K562 (cell line): ENCODE data around the gene CTIF. TPM values are rescaled to one million over a fixed set of nuclear protein-coding genes. Genes with fewer than 3 reads are reported as not detected.

ENCODE experiments used
- ATAC-seq: fragments of 200-7000 bp; cut with Tn5 transposase; 3 replicates; pipeline ENCODE4 v1.9.1; 2020; ENCODE audit warnings: moderate library complexity
- BruUV-seq: library from RNA; stranded (reverse); fragments of 400-500 nt; replicated peaks from 2 replicates; lab custom pipeline; 2021; lab: Mats Ljungman, UMichigan
- CTCF ChIA-PET: fragments of 300-600 bp; formaldehyde crosslinking; extraction: SDS; loops from one replicate; lab custom pipeline; 2021; ENCODE audit warnings: low intra/inter-chr PET ratio; lab: Yijun Ruan, JAX
- POLR2A ChIA-PET: fragments of 300-600, 350-650 bp; sonication (Branson Sonifier 250); formaldehyde crosslinking; extraction: SDS; loops from one replicate; lab custom pipeline; 2021; ENCODE audit warnings: antibody characterized with exemption, inconsistent platforms; lab: Yijun Ruan, JAX
- DNase-seq, 4 experiments: peaks; one replicate each; pipeline versions ENCODE4 v3.0.0 to v3.0.0-alpha.2; 2011 to 2018; ENCODE audit warnings: low spot score in 3 of 4, mixed read lengths in 3 of 4; ENCODE audit errors: extremely low read depth in 1 of 4
- FAIRE-seq: peaks from 2 replicates; lab custom pipeline; 2011; peaks lifted over from hg19 to GRCh38; lab: Jason Lieb, UNC
- H2AFZ ChIP-seq: 2 replicates; pipeline ENCODE4 v1.6.0; 2011; ENCODE audit warnings: low read depth, low read length, control low read depth, inconsistent platforms
- H3K27ac ChIP-seq: fragments of 200-600 bp; 3 replicates; pipeline ENCODE4 v1.8.0; 2011; ENCODE audit warnings: low read depth, mild to moderate bottlenecking, control low read depth, inconsistent platforms, low read length, moderate library complexity, mixed read lengths; ENCODE audit errors: extremely low read depth
- H3K27me3 ChIP-seq, 2 experiments: fragments of 300-600 bp in 1 of 2; 2 replicates in 1 of 2; 3 replicates in 1 of 2; pipeline versions ENCODE4 v1.6.0 to v1.8.0; 2011; ENCODE audit warnings: inconsistent platforms in 2 of 2, low read length in 2 of 2, mild to moderate bottlenecking in 1 of 2, mixed read lengths in 1 of 2, moderate library complexity in 1 of 2; ENCODE audit not compliant: control insufficient read depth in 2 of 2, insufficient read depth in 2 of 2
- H3K36me3 ChIP-seq: fragments of 300-600 bp; 3 replicates; pipeline ENCODE4 v1.8.0; 2011; ENCODE audit warnings: mild to moderate bottlenecking, low read length, inconsistent platforms; ENCODE audit not compliant: control insufficient read depth, insufficient read depth
- H3K4me1 ChIP-seq, 2 experiments: fragments of 200-600 bp in 1 of 2; replicated peaks in 1 of 2; 2 replicates in 1 of 2; 3 replicates in 1 of 2; pipeline versions ENCODE4 v1.5.1 to v1.8.0; 2011; ENCODE audit warnings: inconsistent platforms in 2 of 2, low read length in 2 of 2, mild to moderate bottlenecking in 1 of 2, mixed read lengths in 1 of 2, moderate library complexity in 1 of 2; ENCODE audit not compliant: control insufficient read depth in 2 of 2, insufficient read depth in 2 of 2
- H3K4me2 ChIP-seq: 2 replicates; pipeline ENCODE4 v1.6.1; 2011; ENCODE audit warnings: low read length, control low read depth, inconsistent platforms, mixed read lengths; ENCODE audit not compliant: insufficient read depth
- H3K4me3 ChIP-seq: fragments of 200-600 bp; sonication (generic), shearing (Covaris generic); 2 replicates; pipeline ENCODE4 v1.5.1; 2016; ENCODE audit warnings: control low read depth, inconsistent platforms
- H3K79me2 ChIP-seq: fragments of 200-600 bp; 3 replicates; pipeline ENCODE4 v1.8.0; 2011; ENCODE audit warnings: low read length, inconsistent platforms; ENCODE audit not compliant: control insufficient read depth, insufficient read depth
- H3K9ac ChIP-seq, 2 experiments: 2 replicates each; pipeline versions ENCODE4 v1.6.0 to v1.6.1; 2011; ENCODE audit warnings: low read depth in 2 of 2, low read length in 2 of 2, control low read depth in 1 of 2, inconsistent platforms in 1 of 2, mild to moderate bottlenecking in 1 of 2, mixed read lengths in 1 of 2; ENCODE audit not compliant: insufficient read depth in 1 of 2
- H3K9me1 ChIP-seq: one replicate; pipeline ENCODE4 v1.6.0; 2011; ENCODE audit warnings: inconsistent platforms, mild to moderate bottlenecking, low read length, moderate library complexity; ENCODE audit not compliant: control insufficient read depth, insufficient read depth
- H3K9me3 ChIP-seq: replicated peaks from 2 replicates; pipeline ENCODE4 v1.5.1; 2011; ENCODE audit warnings: low read depth, low read length, inconsistent platforms; ENCODE audit not compliant: control insufficient read depth, insufficient read depth
- H4K20me1 ChIP-seq: replicated peaks from 2 replicates; pipeline ENCODE4 v1.6.1; 2011; ENCODE audit warnings: low read length, inconsistent platforms, mixed read lengths; ENCODE audit not compliant: control insufficient read depth, insufficient read depth
- NCOA6 ChIP-seq: fragments of 450-650 bp; IDR thresholded peaks from 2 replicates; pipeline ENCODE4 v1.6.1; 2017; ENCODE audit warnings: mild to moderate bottlenecking
- SMARCE1 ChIP-seq: fragments of 450-650 bp; IDR thresholded peaks from 2 replicates; pipeline ENCODE4 v1.7.1; 2016; ENCODE audit warnings: mild to moderate bottlenecking
- SNAPC5 ChIP-seq: fragments of 250-450 bp; sonication (Bioruptor Pico); IDR thresholded peaks from 2 replicates; pipeline ENCODE4 v1.8.0; 2021; ENCODE audit warnings: moderate library complexity, mild to moderate bottlenecking, inconsistent platforms
- TFAM ChIP-seq: fragments of 250-450 bp; sonication (Bioruptor Pico); conservative IDR thresholded peaks from 2 replicates; pipeline ENCODE4 v1.5.0; 2021; ENCODE audit warnings: mild to moderate bottlenecking, moderate library complexity
- WGBS: fragments of 100-300 bp; shearing (Covaris generic); methylation state at CpG from one replicate; pipeline ENCODE4 v1.1.6; 2016; ENCODE audit warnings: low coverage, mixed read lengths; ENCODE audit not compliant: insufficient coverage; ENCODE audit errors: missing lambda C conversion rate; 5-methylcytosine and 5-hydroxymethylcytosine counted together
- in situ Hi-C: fragments of 300-500 bp; cut with MboI; formaldehyde crosslinking; loops from 4 replicates; pipeline ENCODE4 v1.15.0; 2018; ENCODE audit warnings: inconsistent platforms, mixed read lengths
- intact Hi-C: fragments of 100-400 bp; cut with micrococcal nuclease; formaldehyde crosslinking; loops from 2 replicates; pipeline ENCODE4 v1.14.2; 2022
- polyA plus RNA-seq, 8 experiments: library from polyadenylated mRNA; depleted of rRNA in 4 of 8; stranded (reverse) in 5 of 8; unstranded in 3 of 8; fragments of >200 nt; fragmentation: Nextera tagmentation in 2 of 8; fragmentation: Illumina TruSeq in 1 of 8; extraction: Ambion mirVana in 2 of 8; extraction: Trizol in 1 of 8; gene quantifications; 2 replicates each; pipeline versions ENCODE4 v1.2.1 to v1.2.3, GENCODE V29; 2011 to 2014; ENCODE audit warnings: inconsistent platforms in 1 of 8, missing spikeins in 1 of 8
- total RNA-seq, 7 experiments: library from RNA; depleted of rRNA in 6 of 7; stranded (reverse); fragments of >200 nt in 6 of 7; fragmentation: Illumina TruSeq in 2 of 7; extraction: Trizol in 2 of 7; gene quantifications; 2 replicates each; pipeline versions ENCODE4 v1.2.1 to v1.2.3, GENCODE V29; 2011 to 2021; ENCODE audit warnings: low replicate concordance in 1 of 7

The CTIF gene
- total and polyA plus RNA-seq, 9 of the 15 experiments (the other 6 are each of a cell fraction or from before 2014, with no cell fraction given): 0.17 to 11.5 (median 2.2) TPM

- in situ Hi-C loops (loop anchor here (25.0 kb wide), 3 partner anchors 489 to 1164 kb away; no protein-coding TSS in a partner anchor), intact Hi-C loops (no loop called here)
- H4K20me1 ChIP-seq: no peaks in the 10 kb centered on the region
- BruUV-seq: no TSS peak
- no peaks in the 10 kb centered on the region for H3K27me3 ChIP-seq
- H3K9ac ChIP-seq: no peak overlapping the region; a peak in 1 of 4 replicates
- no peaks in the 10 kb centered on the region for H3K79me2 ChIP-seq
- no peak overlapping the region for H2AFZ ChIP-seq
- peaks cover 5 to 7% of the 10 kb centered on the region in 2 experiments; a peak in 4 of 5 replicates for H3K4me1 ChIP-seq
- ATAC-seq (no peak), FAIRE-seq (no peak), DNase-seq (no peak)
- no peaks in the 10 kb centered on the region for H3K9me3 ChIP-seq
- no peak overlapping the region for H3K27ac ChIP-seq
- H3K4me3 ChIP-seq: no peak overlapping the region
- H3K9me1 ChIP-seq: no peaks in the 10 kb centered on the region
- WGBS: 38% methylated on average over 4 of the region's 5 CpGs
- POLR2A ChIA-PET: interaction anchor here (0.9 kb wide), 1 partner anchor 9 kb away, joined by 3 read pairs; no protein-coding TSS in a partner anchor
- TF ChIP-seq TFAM (CRISPR knock-in tag) (no peak), SNAPC5 (CRISPR knock-in tag) (no peak), SMARCE1 (no peak)
- H3K36me3 ChIP-seq: no peaks in the 10 kb centered on the region
- CTCF ChIA-PET: no interaction called here
- H3K4me2 ChIP-seq: no peak overlapping the region
Observed at GRCh38 chr18:48698707-48699106, 159.9 kb downstream of the CTIF start.

DNA sequence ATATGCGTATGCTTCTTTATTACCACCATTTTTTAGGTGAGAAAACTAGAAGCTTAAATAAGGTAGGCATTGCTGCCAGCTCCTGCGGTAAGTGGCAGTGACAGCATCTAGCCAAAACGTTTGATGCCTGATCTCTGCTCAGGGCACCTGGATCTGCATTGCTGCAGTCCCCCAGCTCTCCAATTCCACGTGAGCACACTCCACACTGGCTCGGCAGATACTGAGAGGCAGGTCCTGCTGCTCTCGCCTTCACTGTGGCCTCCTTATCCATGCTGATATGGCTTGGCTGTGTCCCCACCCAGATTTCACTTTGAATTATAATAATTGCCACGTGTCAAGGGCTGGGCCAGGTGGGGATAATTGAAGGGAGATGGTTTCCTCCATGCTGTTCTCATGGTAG, 160.9 kb downstream of the CTIF start:
- H3K9ac ChIP-seq: no peak overlapping the region
- no peaks in the 10 kb centered on the region for H3K36me3 ChIP-seq
- H3K27ac ChIP-seq: no peak overlapping the region
- intact Hi-C loops (no loop called here), in situ Hi-C loops (loop anchor here (25.0 kb wide), 3 partner anchors 488 to 1163 kb away; no protein-coding TSS in a partner anchor)
- H3K9me1 ChIP-seq: no peaks in the 10 kb centered on the region
- WGBS: 44% methylated on average over 7 of the region's 7 CpGs
- no peaks in the 10 kb centered on the region for H3K9me3 ChIP-seq
- no peaks in the 10 kb centered on the region for H4K20me1 ChIP-seq
- no peak overlapping the region for H3K4me2 ChIP-seq
- ChIA-PET POLR2A (interaction anchor here (0.6 to 1.1 kb wide), 2 partner anchors 21 to 338 kb away, joined by 3 read pairs; no protein-coding TSS in a partner anchor), CTCF (no interaction called here)
- no peak for TF ChIP-seq NCOA6
- no peak overlapping the region for H3K4me3 ChIP-seq
- DNase-seq (no peak), ATAC-seq (no peak), FAIRE-seq (no peak)
- no peaks in the 10 kb centered on the region for H3K79me2 ChIP-seq
- peaks cover 0 to 5% of the 10 kb centered on the region in 2 experiments; a peak in 2 of 5 replicates for H3K4me1 ChIP-seq
- H2AFZ ChIP-seq: no peak overlapping the region
- no TSS peak for BruUV-seq
- no peaks in the 10 kb centered on the region for H3K27me3 ChIP-seq
